KOPT-K1 (cell line): ENCODE data around the gene MTX2.
"Not testable (repeated sequence)": the region's sequence is repeated elsewhere in the genome, so short reads cannot be mapped to it uniquely, and the experiment has no call there.

ENCODE experiments used
- H3K27ac ChIP-seq: fragments of 200-600 bp; sonication (generic); 2 replicates; pipeline ENCODE4 v1.5.1; 2016; ENCODE audit warnings: antibody characterized with exemption, mild to moderate bottlenecking, low read depth, low read length; ENCODE audit not compliant: poor library complexity, severe bottlenecking
- H3K36me3 ChIP-seq: fragments of 200-600 bp; sonication (generic); 2 replicates; pipeline ENCODE4 v1.5.1; 2017; ENCODE audit warnings: antibody characterized with exemption, mild to moderate bottlenecking, low read length, moderate library complexity; ENCODE audit not compliant: insufficient read depth
- H3K9me3 ChIP-seq: fragments of 200-600 bp; sonication (generic); 2 replicates; pipeline ENCODE4 v1.5.1; 2017; ENCODE audit warnings: antibody characterized with exemption, low read length, mild to moderate bottlenecking; ENCODE audit not compliant: insufficient read depth, poor library complexity, severe bottlenecking

Gene MTX2

DNA sequence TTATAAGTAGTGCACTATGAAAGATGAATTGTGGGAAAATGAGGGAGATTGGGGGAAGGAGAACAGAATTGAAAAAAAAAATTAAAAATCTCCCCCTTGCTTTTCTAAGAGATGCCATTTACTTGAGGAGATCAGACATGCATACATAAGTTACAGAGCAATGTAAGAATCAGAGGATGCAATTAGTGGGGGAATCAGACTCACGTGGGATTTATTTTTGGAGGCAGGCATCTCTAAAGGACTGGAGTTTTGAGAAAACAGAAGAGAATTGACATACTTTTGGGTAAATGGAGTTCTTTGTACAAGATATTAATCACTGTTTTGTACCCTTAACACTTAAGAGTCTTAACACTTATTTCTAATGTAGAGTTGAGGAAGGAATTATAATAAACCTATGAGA is 52.7 kb downstream of the MTX2 start:
- Histone ChIP-seq H3K27ac (no peak overlapping the region), H3K36me3 (no peaks in the 10 kb centered on the region), H3K9me3 (no peaks in the 10 kb centered on the region)

DNA sequence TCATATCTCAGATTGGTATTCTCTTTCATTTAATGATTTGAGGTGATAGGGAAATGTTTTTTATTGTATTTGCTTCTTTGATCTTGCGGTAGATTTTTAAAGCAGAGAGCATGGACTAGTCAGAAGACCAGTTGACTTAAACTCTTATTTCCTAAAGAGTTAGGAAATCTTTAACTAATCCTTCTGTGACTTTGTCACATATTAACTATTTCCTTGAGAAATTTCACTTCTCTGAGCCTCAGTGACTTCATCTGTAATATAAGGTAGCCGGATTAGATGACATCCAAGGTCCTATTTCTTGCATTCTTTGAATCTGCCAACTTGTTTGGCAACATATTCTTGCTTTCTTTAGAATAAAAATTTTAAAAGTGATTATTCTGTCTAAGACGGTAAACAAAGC is 55.6 kb downstream of the MTX2 start:
- H3K36me3 ChIP-seq = peaks cover 16% of the 10 kb centered on the region
- H3K27ac ChIP-seq = no peak overlapping the region
- H3K9me3 ChIP-seq = no peaks in the 10 kb centered on the region

DNA sequence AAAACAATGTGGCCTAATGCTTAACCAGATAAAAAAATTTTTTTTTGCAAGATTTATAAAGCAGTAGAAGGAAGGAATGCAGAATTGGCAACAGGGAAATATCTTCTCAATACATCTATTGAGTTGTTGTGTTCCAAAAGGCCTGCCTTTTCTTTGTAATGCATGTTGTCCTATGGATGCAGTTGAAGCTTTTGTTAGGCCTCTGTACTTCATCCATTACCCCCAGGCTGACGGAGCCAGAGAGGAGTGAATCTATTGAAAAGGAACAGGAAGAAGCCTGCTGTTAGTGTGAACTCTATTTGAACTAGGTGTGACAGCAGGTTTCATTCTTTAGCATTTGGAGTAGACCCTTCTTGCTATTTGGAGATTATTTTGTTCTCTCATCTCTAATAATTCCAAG is 56.5 kb downstream of the MTX2 start:
- no peak overlapping the region for H3K27ac ChIP-seq
- no peaks in the 10 kb centered on the region for H3K9me3 ChIP-seq
- H3K36me3 ChIP-seq = peaks cover 17% of the 10 kb centered on the region

DNA sequence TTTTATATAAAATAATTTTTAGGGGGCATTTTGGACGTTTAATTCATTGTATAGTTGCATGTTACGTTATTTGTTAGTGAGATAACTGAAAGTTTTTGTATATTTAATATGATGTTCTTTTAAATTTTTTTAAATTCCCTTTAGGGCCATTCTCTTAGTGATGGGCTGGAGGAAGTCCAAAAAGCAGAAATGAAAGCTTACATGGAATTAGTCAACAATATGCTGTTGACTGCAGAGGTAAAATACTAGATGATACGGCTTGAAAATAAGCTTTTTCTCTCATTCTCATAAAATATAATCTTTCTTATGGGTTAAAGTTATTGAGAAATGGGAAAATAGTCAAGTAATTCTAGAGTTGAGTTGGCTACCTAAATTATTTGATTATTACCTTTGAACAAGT is 58.9 kb downstream of the MTX2 start:
- H3K9me3 ChIP-seq = no peaks in the 10 kb centered on the region
- no peak overlapping the region for H3K27ac ChIP-seq
- peaks cover 17% of the 10 kb centered on the region for H3K36me3 ChIP-seq

DNA sequence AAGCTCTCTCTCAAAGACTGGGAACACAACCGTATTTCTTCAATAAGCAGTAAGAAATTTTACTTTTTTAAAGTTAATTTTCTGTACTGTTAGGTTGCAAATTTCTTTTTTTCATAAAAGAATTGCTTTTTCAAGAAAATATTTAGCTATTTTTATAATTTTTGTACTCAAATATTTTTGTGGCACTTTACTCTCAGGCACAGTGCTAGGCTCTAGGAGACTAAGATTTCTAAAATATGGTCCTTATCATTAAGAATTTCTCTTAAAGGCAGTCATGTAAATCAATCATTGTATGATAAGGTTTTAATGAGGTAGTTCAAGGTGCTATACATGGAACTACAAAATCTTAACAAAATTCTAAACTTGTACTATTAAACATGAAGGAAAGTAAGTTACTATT is 61.4 kb downstream of the MTX2 start:
- H3K36me3 ChIP-seq = peaks cover 22% of the 10 kb centered on the region
- no peak overlapping the region for H3K27ac ChIP-seq
- no peaks in the 10 kb centered on the region for H3K9me3 ChIP-seq

DNA sequence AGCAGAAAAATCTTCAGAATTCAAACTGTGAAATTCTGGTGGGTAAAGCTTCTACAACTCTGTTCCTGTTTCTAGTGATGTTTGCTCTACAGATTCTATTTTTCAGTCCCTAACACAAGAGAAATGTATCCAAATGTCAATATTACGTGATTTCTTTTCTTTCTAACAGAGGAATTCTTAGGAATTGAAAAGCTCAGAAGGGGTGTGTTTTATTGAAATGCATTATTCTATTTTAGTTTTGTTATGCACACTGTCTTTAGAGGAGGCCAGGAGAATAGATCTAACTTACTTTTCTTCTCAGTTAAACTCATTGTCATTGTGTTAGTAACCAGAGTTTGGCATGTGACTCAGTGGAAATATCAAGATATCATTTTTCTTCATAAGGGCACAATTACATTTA is 62.4 kb downstream of the MTX2 start:
- Histone ChIP-seq H3K27ac (no peak overlapping the region), H3K36me3 (peaks cover 22% of the 10 kb centered on the region)

DNA sequence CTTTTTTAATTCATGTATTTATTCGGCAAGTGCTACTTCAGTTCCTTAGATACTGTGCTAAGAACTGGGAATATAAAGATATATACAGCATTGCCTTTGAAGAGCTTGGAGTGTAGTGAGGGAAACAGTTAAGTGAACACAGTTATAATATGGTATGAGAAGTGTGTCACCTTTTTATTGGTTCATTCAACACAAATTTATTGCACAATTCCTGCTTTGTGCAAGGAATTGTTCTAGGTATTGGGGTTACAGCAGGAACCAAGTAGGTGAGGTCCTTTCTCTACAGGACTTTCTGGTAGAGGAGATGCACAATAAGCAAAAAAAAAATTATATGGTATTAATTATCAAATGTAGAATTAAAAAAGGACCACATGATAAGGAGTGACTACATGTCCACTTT is 65.5 kb downstream of the MTX2 start:
- Histone ChIP-seq H3K9me3 (no peaks in the 10 kb centered on the region), H3K36me3 (peaks cover 20% of the 10 kb centered on the region), H3K27ac (no peak overlapping the region)

More for the DNA sequence above, 62.4 kb downstream of the MTX2 start:
- H3K9me3 ChIP-seq = no peaks in the 10 kb centered on the region

DNA sequence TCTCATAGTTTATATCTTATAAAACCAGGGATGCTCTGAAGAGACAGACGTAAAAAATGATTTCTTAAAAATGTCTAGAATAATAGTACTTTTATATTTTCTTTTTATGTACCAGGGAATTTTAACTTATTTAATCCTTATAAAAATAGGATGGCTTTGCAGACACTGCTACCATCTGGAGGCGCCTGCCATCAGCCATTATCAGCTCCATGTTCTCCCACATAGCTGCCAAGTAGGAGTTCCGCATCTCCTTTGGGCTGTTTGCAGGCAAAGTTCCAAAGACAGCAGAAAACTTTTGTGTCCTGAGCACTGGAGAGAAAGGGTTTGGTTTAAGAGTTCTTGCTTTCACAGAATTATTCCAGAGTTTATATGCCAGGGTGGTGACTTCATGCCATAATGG is 69.2 kb downstream of the MTX2 start:
- Histone ChIP-seq H3K9me3 (no peaks in the 10 kb centered on the region), H3K36me3 (peaks cover 19% of the 10 kb centered on the region), H3K27ac (no peak overlapping the region)

DNA sequence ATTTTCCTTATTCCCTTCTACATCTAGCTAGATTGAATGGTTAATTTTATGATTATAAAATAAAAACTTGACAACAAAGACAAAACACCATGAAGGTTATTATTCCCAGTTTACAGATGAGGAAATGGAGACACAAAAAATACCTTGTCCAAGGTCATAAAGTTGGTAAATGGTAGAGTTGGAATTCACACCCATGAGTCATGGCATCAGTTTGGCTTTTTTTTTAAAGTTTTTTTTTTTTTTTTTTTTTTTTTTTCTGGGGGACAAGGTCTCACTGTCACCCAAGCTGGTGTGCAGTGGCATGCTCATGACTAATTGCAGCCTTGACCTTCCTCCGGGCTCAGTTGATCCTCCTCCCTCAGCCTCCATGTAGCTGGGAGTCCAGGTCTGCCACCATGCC is 70.0 kb downstream of the MTX2 start:
- Histone ChIP-seq H3K27ac (no peak overlapping the region), H3K36me3 (peaks cover 19% of the 10 kb centered on the region)

DNA sequence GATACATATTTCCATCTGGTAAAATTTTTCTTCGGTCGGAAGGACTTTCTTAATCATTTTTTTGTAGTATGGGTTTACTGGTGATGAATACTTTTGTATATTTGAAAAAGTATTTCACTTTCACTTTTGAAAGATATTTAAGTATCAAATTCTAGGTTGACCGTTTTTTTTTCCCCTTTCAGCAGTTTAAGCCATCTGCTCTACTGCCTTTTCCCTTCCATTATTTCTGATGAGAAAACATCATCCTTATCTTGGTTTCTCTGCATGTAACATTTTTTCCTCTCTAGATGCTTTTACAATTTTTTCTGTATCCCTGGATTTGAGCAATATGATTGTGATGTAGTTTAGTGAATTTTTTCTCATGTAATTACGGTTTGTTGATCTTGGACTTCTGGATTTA is 87.0 kb downstream of the MTX2 start:
- Histone ChIP-seq H3K27ac (no peak overlapping the region), H3K36me3 (no peaks in the 10 kb centered on the region), H3K9me3 (no peaks in the 10 kb centered on the region)

More for the DNA sequence above, 70.0 kb downstream of the MTX2 start:
- H3K9me3 ChIP-seq = no peaks in the 10 kb centered on the region

DNA sequence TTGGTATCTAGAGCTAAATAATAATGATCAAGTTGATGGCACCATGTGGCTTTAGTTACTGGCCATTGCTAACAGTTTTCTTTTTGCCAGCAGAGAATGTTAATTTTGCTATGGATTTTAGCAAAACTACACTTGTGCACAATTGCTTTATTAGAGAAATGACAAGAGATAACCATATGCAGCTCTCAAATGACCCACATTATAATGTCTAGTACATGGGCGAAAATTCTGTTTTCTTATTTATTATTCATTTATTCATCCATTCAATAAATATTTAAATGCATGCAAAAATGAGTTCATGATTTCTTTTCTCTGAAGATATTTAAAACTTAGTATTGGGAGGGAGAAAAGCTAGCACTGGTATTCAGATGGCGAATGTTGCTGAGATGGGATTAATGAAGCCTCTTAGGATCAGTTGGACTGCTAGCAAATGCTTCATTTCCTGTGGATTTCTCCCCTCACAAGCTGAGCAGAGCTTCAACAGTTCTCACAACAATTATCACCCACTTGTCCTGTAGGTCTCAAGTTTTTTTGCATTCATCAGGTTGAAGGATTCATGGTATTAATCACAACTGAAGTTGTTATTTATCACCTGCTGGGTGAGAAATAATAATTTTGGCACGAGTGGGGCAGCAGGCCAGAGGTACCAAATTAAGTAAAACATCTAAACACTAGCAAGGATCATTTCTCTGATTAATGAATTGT is 95.2 kb downstream of the MTX2 start:
- Histone ChIP-seq H3K27ac (no peak overlapping the region), H3K36me3 (no peaks in the 10 kb centered on the region), H3K9me3 (no peaks in the 10 kb centered on the region)

DNA sequence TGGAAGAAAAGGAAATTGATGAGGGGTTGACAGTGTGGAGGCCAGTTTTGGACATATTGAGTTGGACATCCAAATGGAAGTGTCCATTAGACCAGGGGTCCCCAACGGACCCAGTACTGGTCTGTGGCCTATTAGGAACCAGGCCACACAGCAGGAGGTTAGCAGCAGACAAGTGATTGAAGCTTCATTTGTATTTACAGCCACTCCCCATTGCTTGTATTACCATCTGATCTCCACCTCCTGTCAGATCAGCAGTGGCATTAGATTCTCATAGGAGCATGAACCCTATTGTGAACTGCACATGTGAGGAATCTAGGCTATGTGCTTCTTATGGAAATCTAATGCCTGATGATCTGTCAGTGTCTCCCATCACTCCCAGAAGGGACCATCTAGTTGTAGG is 99.1 kb downstream of the MTX2 start:
- Histone ChIP-seq H3K9me3 (no peaks in the 10 kb centered on the region), H3K36me3 (no peaks in the 10 kb centered on the region), H3K27ac (no peak overlapping the region)

DNA sequence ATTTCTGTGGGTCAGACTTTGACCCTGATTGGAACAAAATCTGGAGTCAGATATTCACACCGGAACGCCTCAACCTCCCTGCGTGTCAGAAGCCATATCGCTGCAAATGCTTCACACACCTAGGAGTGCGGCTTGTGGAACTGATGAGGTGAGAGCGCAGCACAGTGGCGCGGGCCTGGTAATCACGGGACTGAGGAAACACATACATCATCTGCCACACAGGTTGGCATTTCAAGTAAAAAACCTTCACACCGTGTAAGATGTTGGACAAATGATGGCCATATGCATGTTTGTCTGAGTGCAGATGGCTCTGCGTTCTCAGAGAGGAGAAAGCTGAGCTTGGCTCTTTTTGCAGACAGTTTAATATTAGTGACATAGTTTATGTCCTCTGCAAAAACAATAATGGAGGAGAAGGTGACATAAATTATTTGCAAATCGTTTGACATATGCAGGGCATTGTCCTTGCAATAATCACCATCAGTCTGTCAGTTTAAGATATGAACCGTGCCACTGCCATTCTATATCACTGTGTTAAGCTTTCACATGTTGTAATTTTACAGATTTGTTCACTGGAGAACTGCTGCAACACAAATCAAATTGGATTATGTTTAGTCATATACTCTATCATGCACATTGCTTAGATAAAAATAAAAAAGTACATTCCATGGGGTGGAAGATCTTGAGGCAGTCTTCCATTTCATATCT is 101.4 kb downstream of the MTX2 start:
- H3K27ac ChIP-seq = no peak overlapping the region
- no peaks in the 10 kb centered on the region for H3K36me3 ChIP-seq
- no peaks in the 10 kb centered on the region for H3K9me3 ChIP-seq

DNA sequence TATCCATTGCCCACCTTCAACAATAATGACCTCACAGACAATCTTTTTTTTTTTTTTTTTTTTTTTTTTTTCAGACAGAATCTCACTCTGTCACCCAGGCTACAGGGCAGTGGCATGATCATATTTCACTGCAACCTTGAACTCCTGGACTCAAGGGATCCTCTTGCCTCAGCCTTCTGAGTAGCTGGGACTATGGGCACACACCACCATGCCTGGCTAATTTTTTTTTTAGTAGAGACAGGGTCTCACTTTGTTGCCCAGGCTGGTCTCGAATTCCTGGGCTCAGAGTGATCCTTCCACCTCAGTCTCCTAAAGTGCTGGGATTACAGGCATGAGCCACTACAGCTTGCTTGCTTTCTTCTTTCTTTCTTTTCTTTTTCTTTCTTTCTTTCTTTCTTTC is 103.9 kb downstream of the MTX2 start:
- not testable (repeated sequence) for H3K27ac ChIP-seq, H3K9me3 ChIP-seq, H3K36me3 ChIP-seq

DNA sequence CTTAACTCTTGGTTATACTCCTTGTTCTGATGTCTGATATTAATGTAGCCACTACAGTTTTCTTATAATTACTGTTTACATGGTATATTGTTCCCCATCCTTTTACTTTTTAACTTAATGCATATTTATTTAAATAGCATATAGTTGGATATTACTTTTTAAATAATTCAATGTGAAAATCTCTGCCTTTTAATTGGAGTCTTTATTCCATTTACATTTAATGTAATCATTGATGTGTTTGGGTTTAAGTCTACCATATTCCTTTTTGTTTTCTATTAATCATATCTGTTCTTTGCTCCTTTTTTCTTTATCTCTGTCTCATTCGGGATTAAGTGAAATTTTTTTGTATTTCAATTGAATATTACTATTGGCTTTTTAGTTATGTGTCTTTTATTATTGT is 109.1 kb downstream of the MTX2 start:
- peaks cover 9% of the 10 kb centered on the region for H3K9me3 ChIP-seq
- no peaks in the 10 kb centered on the region for H3K36me3 ChIP-seq
- H3K27ac ChIP-seq = no peak overlapping the region

DNA sequence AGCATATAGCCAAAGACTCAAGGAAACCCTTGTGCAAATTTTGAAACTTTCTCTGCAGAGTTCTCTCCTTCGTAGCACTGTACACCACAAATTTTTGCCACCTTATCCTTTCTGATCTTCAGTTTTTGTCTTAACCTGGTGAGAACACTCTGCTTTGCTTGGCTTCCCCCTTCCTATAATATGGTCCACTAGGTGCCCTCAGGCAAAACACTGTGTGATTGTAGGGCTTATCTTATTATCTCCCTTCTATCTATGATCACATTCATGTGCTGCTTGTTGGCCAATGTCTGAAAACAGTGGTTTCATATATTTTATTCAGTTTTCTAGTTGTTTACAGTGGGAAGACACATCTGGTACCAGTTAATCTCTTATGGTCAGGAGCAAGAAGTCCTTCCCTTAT is 111.1 kb downstream of the MTX2 start:
- Histone ChIP-seq H3K9me3 (peaks cover 9% of the 10 kb centered on the region), H3K36me3 (no peaks in the 10 kb centered on the region), H3K27ac (no peak overlapping the region)
